ENCODE data around the gene DGKZ.

The DGKZ gene

DNA sequence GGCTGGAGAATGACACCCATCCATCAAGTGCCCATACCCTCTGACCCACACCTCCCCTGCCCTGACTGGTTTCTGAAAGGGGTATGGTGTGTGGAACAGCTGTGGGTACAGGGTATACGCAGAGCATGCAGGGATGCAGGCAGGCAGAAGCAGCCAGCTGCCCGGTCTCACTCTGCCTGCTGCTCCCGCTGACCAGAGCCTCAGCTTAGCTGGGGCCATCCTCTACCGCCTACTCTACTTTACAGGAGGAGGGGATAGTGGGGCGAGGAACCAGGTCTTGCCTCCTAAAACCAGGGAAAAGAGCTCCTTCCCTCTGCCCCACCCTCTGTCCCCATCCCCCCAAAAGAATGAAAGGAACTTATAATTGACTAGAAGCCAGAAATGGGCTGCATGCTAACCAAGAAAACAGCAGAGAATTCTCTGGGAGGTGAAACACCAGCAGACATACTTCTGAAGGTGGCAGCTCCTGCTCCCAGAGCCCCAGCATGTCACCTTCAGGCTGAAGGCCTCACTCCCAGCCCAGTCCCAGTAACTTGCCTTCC is 57.3 kb downstream of the DGKZ start:
- DNase-seq = no peak

DNA sequence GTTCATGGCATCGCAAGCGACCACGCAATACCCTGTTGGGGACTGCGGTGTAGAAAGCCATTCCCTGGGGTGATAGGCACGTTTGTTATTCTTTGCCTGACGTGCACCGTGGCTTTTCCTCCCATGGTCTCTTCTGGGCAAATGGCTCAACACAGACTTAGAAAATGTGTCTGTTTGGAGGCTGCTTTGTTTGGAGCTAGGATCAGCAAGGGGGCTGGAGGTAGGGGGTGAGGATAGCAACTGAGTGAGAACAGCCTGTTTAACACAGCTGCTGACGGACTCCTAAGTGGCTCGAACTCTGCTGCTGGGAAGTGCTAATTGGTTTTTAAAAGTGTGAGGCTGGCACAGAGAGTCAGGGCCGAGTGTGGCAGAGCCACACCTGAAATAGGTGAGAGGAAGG is 60.4 kb downstream of the DGKZ start:
- DNase-seq = no peak

- no peak for DNase-seq
Observed at GRCh38 chr11:46408407-46408986, 61.2 kb downstream of the DGKZ start.

GRCh38 chr11:46410021-46410420 is 62.8 kb downstream of the DGKZ start:
- DNase-seq = no peak

- no peak for DNase-seq
Observed at GRCh38 chr11:46413760-46414465, 66.7 kb downstream of the DGKZ start.

DNA sequence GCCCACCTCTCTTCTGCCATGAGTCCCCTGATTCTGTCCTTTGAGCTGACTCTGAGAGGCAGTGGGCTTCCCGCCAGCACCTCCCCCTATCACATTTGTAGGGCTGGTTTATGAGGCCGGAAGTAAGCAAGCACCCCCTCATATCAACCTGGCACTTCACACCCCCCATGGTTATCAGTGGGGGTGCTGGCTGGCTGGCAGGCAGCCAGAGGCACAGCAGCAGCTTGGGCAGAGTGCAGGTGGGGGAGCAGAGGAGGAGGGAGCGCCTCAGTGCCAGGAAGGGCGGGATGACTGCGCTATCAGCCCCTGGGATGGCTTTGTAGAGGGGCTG is 67.2 kb downstream of the DGKZ start:
- DNase-seq = no peak

GRCh38 chr11:46414879-46415278 is 67.6 kb downstream of the DGKZ start:
- DNase-seq = no peak

GRCh38 chr11:46417711-46418110 is 70.4 kb downstream of the DGKZ start:
- DNase-seq = no peak

GRCh38 chr11:46418751-46419150 is 71.5 kb downstream of the DGKZ start:
- no peak for DNase-seq

DNA sequence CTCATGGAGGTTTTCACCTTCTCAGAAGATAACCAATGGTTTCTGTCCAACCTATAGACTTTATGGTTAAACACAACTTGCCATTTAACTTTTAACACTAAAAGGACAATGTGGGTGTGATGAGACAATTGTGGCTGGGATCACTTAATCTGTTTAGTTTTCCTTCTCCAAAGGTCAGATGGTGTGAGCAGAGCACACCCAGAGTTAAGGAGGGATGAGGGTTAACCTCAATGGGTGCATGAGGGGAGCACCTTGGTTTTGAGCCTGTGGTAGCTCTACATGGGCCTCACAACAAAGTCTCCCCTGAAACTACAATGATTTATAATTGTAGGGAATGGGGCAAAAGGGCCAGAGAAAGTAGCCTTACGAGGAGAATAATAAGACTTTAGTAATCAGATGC is 73.2 kb downstream of the DGKZ start:
- no peak for DNase-seq

DNA sequence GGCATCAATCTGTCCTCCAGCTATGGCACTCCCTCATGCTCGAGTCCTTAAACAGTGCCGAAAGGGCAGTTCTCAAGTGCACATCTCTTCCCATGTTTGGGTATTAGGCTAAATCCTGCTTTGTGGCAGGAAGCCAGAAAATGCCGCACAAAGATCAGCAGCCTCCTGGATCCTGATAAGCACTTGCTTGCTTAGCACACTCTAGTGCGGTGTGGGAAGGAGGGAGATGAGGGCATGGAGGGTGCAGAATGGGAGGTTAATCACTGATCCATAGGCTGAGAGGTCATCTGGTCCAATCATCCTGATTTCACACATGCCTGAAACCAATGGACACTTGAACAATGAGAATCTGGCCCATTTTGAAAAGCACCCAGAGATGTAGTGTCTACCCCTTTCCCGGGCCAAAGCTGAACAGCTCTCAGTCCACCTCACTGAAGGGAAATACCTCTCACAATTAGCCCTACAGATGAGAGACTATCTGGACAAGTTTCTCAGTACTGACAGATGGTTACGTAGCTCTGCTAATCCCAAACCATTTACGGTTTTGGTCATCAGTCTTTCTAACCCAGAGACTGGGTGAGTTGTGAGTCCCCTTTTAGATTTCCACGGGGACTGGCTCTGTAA is 74.1 kb downstream of the DGKZ start:
- DNase-seq = no peak

DNA sequence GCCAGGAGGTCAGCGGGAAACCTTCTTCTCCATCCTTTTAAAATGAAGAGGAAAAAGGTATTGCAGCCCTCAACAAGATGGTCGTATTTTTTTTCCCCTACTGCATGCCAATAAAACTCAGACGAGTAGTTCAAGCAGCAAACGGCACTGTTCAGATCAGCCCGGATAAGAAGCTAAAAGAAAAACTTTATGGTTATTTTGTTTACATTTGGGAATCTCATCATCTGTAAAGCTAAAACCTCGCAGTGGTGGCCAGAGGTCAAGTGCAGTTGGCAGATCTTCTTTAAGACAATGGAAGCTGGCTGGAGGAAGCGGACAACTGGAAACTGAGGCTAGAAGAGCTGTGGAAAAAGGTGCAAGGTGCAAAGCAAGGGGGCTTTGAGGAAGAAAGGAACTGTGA is 75.3 kb downstream of the DGKZ start:
- DNase-seq = no peak

GRCh38 chr11:46426233-46426991 is 79.1 kb downstream of the DGKZ start:
- DNase-seq = no peak

DNA sequence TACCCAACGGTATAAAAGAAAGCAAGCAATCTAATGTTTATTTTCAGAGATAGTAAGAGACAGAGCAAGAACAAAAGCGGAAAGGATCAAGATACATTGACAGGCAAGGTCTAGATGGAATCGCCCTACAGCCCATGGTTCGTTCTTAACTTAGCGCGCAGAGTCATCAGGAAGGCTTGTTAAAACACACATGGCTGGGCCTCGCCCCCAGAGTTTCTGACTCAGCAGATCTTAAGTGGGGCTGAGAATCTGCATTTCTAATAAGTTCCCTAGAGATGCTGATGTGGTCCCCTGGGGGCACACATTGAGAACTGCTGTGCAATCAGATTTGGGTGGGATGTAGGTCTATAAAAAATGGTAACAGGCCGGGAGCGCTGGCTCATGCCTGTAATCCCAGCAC is 80.1 kb downstream of the DGKZ start:
- no peak for DNase-seq

DNA sequence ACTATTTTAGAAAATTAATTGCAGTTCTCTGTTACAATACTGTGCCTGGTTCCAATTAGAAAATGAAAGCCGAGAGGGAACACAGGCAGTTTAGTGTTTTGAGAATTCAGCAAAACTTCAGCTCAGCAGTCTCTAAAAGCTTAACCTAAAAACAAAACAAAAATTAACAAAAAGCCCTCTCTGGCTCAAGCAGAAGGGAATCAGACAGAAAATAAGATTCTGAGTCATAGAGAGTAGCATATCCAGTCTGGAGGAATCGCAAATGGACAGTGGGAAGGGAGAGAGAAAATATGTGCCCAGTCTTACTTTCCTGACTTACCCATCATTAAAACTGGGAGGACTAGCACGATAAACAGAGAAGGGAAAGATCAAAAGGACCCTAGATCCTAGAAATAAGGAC is 82.5 kb downstream of the DGKZ start:
- DNase-seq = no peak

Measured in NK-92 treated with Interleukin-12 subunit alpha and Interleukin-12 subunit beta, amount 100 ng/mL, for 24 hours (cell line).